Fibroblast of lung (primary cell): ENCODE data around the gene TRAPPC2.

Experiments
- EZH2 ChIP-seq: IDR thresholded peaks from 2 replicates; pipeline ENCODE4 v1.5.1; 2012; ENCODE audit warnings: low read length, control low read depth, mild to moderate bottlenecking; ENCODE audit errors: missing control alignments
- TF ChIP-seq, protein P1 (sequence below), 2 donors: IDR thresholded peaks in 1 of 2; conservative IDR thresholded peaks in 1 of 2; 1 replicate in 1 of 2; 2 replicates in 1 of 2; pipeline ENCODE4 v1.5.1; 2011 to 2012; ENCODE audit warnings: low read length in 2 of 2, control low read depth in 1 of 2, inconsistent platforms in 1 of 2, low read depth in 1 of 2, mild to moderate bottlenecking in 1 of 2

DNA sequence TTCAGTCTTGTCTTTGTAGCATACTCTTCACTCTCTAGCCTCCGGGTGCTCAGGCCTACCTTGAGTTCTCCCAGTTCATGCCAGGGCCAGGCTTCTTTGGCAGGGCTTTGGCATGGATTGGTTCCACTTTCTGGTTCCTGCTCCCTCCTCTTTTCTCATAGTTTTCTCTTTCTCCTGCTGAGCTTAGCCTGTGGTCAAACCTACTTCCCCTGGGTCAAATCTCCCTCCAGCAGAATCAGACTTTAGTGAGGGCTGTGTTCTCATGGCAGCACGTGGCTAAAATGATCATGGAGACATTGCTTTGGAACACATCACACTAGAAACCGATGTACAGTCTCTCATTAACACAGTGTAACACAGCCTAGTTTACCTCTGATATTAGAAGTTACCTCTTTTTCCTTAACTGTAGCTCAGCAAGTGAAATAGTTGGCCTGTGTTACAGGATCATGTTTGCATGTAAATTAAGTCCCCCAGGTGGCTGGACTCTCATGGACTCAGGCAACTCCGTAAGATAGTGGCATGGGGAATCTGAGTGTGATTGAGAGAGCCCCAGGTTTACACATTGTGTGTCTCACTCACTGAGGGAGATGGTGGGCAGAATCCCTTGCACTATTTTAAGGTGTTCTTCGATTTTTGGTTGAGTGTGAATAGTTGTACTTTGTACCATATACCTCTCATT, 32.2 kb downstream of the TRAPPC2 start:
- TF ChIP-seq, protein P1, sequence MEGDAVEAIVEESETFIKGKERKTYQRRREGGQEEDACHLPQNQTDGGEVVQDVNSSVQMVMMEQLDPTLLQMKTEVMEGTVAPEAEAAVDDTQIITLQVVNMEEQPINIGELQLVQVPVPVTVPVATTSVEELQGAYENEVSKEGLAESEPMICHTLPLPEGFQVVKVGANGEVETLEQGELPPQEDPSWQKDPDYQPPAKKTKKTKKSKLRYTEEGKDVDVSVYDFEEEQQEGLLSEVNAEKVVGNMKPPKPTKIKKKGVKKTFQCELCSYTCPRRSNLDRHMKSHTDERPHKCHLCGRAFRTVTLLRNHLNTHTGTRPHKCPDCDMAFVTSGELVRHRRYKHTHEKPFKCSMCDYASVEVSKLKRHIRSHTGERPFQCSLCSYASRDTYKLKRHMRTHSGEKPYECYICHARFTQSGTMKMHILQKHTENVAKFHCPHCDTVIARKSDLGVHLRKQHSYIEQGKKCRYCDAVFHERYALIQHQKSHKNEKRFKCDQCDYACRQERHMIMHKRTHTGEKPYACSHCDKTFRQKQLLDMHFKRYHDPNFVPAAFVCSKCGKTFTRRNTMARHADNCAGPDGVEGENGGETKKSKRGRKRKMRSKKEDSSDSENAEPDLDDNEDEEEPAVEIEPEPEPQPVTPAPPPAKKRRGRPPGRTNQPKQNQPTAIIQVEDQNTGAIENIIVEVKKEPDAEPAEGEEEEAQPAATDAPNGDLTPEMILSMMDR (conservative IDR thresholded peaks at IDR 0.05 in 1 of 2, IDR thresholded peaks at IDR 0.05 in 1 of 2; ENCODE audit: low read depth in 1 of 2, low read length in 2 of 2): no peak
- no peak for TF ChIP-seq EZH2
